ENCODE results near the gene NINJ1. TPM values are rescaled to one million over a fixed set of nuclear protein-coding genes. Genes with fewer than 3 reads are reported as not detected.

Gene NINJ1
- total and polyA plus RNA-seq, 2 donors (not counting 1 experiment from before 2014, with no cell fraction given) = 8.3 to 13.2 TPM

- peaks cover 60% of the 10 kb centered on the region for H3K4me1 Mint-ChIP-seq
- Histone ChIP-seq H3K27me3 (replicated peaks in 1 of 4; ENCODE audit: control extremely low read depth in 1 of 4, control insufficient read depth in 3 of 4, insufficient read depth in 4 of 4, low read length in 3 of 4) (no peaks in the 10 kb centered on the region), H2AFZ (ENCODE audit: insufficient read depth, low read depth, low read length, poor library complexity, severe bottlenecking) (no peak overlapping the region), H4K20me1 (ENCODE audit: control insufficient read depth, insufficient read depth, low read length, poor library complexity, severe bottlenecking) (no peaks in the 10 kb centered on the region), H3K79me2 (ENCODE audit: control insufficient read depth, insufficient read depth, low read length) (no peaks in the 10 kb centered on the region), H3K4me3 (ENCODE audit: control extremely low read depth in 1 of 5, extremely low read depth in 1 of 5, insufficient read depth in 1 of 5, low read depth in 2 of 5, low read length in 4 of 5) (no peak overlapping the region), H3K4me2 (replicated peaks; ENCODE audit: low read depth, low read length, poor library complexity, severe bottlenecking) (peak overlapping the region; percentile 90), H3K9me3 (ENCODE audit: control extremely low read depth in 1 of 3, control insufficient read depth in 2 of 3, insufficient read depth in 1 of 3, low read length in 2 of 3) (peaks cover 0 to 13% (median 0%) of the 10 kb centered on the region in 3 donors), H3K4me1 (ENCODE audit: control insufficient read depth in 2 of 2, insufficient read depth in 2 of 2, low read length in 2 of 2) (peaks cover 57% of the 10 kb centered on the region in 2 donors), H3K36me3 (replicated peaks in 1 of 2; ENCODE audit: control extremely low read depth in 1 of 2, control insufficient read depth in 1 of 2, extremely low read depth in 1 of 2, insufficient read depth in 2 of 2, low read length in 1 of 2) (peaks cover 0 to 4% of the 10 kb centered on the region in 2 experiments), H3K27ac (ENCODE audit: low read length in 2 of 2) (peak overlapping the region in 1 of 2 donors; percentile 98), H3K9ac (ENCODE audit: low read length) (no peak overlapping the region)
- peak overlapping the region; percentile 95 for H3K27ac Mint-ChIP-seq
- DNase-seq (no peak), ATAC-seq (ENCODE audit: low read depth) (no peak)
- intact Hi-C loops (cut with micrococcal nuclease) = loop anchor here (10.0 kb wide), 1 partner anchor 978 kb away; the partner anchor contains the start of gene SPTLC1
- POLR2A ChIA-PET = interaction anchor here (1.1 kb wide), 1 partner anchor 28 kb away, joined by 6 read pairs; no protein-coding TSS in a partner anchor
- TF ChIP-seq EZH2 (IDR thresholded peaks at IDR 0.05; ENCODE audit: borderline replicate concordance, insufficient read depth, low read depth, low read length, poor library complexity, severe bottlenecking) = no peak
- TF ChIP-seq CTCF (IDR thresholded peaks at IDR 0.05) = no peak
- H3K4me3 Mint-ChIP-seq = peak overlapping the region; percentile 82
- H3K9me3 Mint-ChIP-seq (ENCODE audit: insufficient read depth) = peaks cover 5% of the 10 kb centered on the region
- whole genome bisulfite sequencing (ENCODE audit: insufficient coverage) = 89% methylated on average over 7 of the region's 7 CpGs
- H3K27me3 Mint-ChIP-seq = no peaks in the 10 kb centered on the region
- CTCF ChIA-PET = interaction anchor here (1.6 kb wide), 1 partner anchor 17 kb away, joined by 3 read pairs; no protein-coding TSS in a partner anchor
Observed at GRCh38 chr9:93092251-93092991, 41.6 kb downstream of the NINJ1 start.
